Measurements from ENCODE around the gene PARP12. TPM values are rescaled to one million over a fixed set of nuclear protein-coding genes. Genes with fewer than 3 reads are reported as not detected.

PARP12 gene
- total RNA-seq, 4 donors from 2014 or later, result 25.8 to 60.8 (median 29.1) TPM

- TF ChIP-seq CTCF (IDR thresholded peaks at IDR 0.05; ENCODE audit: low read depth), result no peak
These were observed 27.1 kb downstream of the PARP12 start for GRCh38 chr7:140035400-140036223.

DNA sequence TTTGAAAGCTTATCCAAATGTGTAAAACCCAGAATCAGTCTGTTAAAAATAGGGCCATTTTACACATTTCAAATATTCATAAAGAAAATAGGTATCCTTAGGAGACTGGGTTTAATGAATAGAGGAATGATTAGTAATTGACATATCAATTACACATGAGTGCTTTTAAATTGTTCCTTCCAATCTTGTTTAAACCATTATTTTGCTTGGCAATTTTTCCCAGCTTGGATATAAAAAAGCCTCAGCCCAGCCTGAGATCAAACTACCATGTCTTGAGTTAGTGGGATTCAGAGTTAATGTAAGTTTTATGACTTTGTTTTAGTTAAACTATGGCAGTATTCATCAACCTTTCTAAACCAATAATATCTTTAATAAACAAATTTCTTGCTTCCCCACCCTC lies 28.3 kb downstream of the PARP12 start:
- TF ChIP-seq CTCF (IDR thresholded peaks at IDR 0.05; ENCODE audit: low read depth), result no peak

DNA sequence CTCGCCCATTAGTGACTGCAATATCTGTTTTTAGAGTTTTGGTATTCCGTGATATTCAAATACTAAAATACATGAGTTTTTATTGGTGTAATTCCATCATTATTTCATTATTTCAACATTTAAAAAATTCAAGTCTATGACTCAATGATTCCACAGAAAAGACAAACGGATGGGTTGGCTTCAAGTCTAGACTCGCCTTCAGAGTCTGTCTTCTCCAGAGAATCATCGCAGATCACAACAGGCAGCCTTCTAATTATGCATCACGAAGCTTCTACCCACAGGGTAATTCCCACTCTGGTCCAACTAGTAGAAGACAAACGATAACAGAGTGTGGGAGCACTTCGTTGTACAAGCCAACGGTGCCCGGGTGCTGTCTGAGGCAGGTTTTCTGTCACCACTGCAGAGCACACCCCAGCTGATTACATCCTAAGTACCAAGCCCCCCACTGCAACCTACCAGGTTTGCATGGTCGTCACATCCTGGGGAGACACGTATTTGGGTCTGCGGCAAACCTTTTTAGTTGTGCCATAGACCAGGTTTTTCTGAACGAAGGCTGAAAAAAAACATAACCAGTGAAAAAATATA lies 28.9 kb downstream of the PARP12 start:
- no peak for TF ChIP-seq CTCF (IDR thresholded peaks at IDR 0.05; ENCODE audit: low read depth)

GRCh38 chr7:140033036-140033435 lies 29.7 kb downstream of the PARP12 start:
- TF ChIP-seq CTCF (IDR thresholded peaks at IDR 0.05; ENCODE audit: low read depth), result no peak

- TF ChIP-seq CTCF (IDR thresholded peaks at IDR 0.05; ENCODE audit: low read depth), result no peak
These were observed 31.4 kb downstream of the PARP12 start for GRCh38 chr7:140031364-140031763.

GRCh38 chr7:140029072-140029471 lies 33.7 kb downstream of the PARP12 start:
- no peak for TF ChIP-seq CTCF (IDR thresholded peaks at IDR 0.05; ENCODE audit: low read depth)

DNA sequence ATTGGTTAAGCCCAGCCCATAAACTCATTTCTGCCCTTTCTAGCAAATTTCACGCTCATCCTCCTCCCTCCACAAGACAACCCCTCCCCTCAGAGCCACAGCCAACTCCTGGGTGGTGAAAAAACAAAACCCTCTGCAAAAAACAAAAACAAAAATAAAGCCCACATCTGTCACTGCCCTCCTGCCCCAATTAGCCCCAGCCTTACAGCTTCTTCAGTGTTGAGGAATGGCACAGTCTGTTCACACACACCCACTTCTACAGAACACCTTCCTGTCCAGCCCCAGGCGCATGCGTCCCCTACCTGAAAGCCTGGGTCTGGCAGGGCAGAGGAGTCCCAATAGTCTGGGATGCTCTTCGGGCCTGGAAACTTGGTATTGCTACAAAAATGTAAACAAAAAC lies 34.4 kb downstream of the PARP12 start:
- no peak for TF ChIP-seq CTCF (IDR thresholded peaks at IDR 0.05; ENCODE audit: low read depth)

Measured in subcutaneous adipose tissue (tissue), 4 donors.